Ovary (tissue), 9 donors: ENCODE data around the gene HSD17B8. TPM values are rescaled to one million over a fixed set of nuclear protein-coding genes. Genes with fewer than 3 reads are reported as not detected.
A peak's percentile ranks its signal among the peaks of the same experiment; 100 is the strongest.

ENCODE experiments used
- DNase-seq, 5 donors: peaks; one replicate each; pipeline ENCODE4 v3.0.0-alpha.2; 2019 to 2020
- H3K27ac ChIP-seq, 2 donors: fragments of 200-600 bp; one replicate each; pipeline versions ENCODE4 v1.5.1 to v1.8.0; 2019 to 2022
- H3K27me3 ChIP-seq: fragments of 200-600 bp; one replicate; pipeline ENCODE4 v1.8.0; 2022
- H3K36me3 ChIP-seq: fragments of 200-600 bp; sonication (generic); one replicate; pipeline ENCODE4 v1.5.1; 2019
- H3K4me1 ChIP-seq: one replicate; pipeline ENCODE4 v1.8.1; 2013; ENCODE audit warnings: mild to moderate bottlenecking, moderate library complexity; ENCODE audit not compliant: insufficient read depth
- H3K4me3 ChIP-seq: fragments of 200-600 bp; sonication (generic); one replicate; pipeline ENCODE4 v1.5.1; 2017
- H3K9me3 ChIP-seq, 2 donors: fragments of 200-600 bp in 1 of 2; sonication (generic) in 1 of 2; one replicate each; pipeline versions ENCODE4 v1.5.1 to v1.8.1; 2013 to 2019; ENCODE audit warnings: mild to moderate bottlenecking in 1 of 2, moderate library complexity in 1 of 2
- EP300 ChIP-seq: sonication (generic); formaldehyde crosslinking; IDR thresholded peaks from one replicate; pipeline ENCODE4 v1.6.1; 2017; ENCODE audit warnings: antibody characterized with exemption
- POLR2A ChIP-seq: fragments of 450-650 bp; IDR thresholded peaks from one replicate; pipeline ENCODE4 v1.6.1; 2017; ENCODE audit warnings: antibody characterized with exemption, mild to moderate bottlenecking, moderate library complexity
- WGBS, 3 donors: extraction: QIAGEN DNeasy Blood & Tissue Kit in 1 of 3; methylation state at CpG; one replicate each; pipeline versions ENCODE4 v1.1.5 to v1.1.7; 2013 to 2017; 5-methylcytosine and 5-hydroxymethylcytosine counted together
- intact Hi-C, 4 donors: fragments of 100-400 bp; cut with DNase I; formaldehyde crosslinking; loops; one replicate each; pipeline versions ENCODE4 v1.11.0 to v1.15.1; 2022 to 2023
- polyA plus RNA-seq, 2 donors: library from polyadenylated mRNA; stranded (reverse); fragments of 200-250 nt in 1 of 2; fragments of 350-450 nt in 1 of 2; fragmentation: Illumina TruSeq in 1 of 2; extraction: RNeasy Lipid Tissue Mini Kit (QIAGEN cat#74804) in 1 of 2; gene quantifications; one replicate each; pipeline ENCODE4 v1.2.3, GENCODE V29; 2013 to 2014
- total RNA-seq, 7 donors: library from RNA; depleted of rRNA in 2 of 7; stranded (reverse); fragments of >200 nt in 2 of 7; fragmentation: NEBNext Ultra II Directional in 3 of 7; extraction: Animal tissue kit (Norgen Biotek cat#: 25700) in 3 of 7; gene quantifications; one replicate each; pipeline versions ENCODE4 v1.1.0 to v1.2.4, GENCODE V29; 2016 to 2023
- TF ChIP-seq, protein P1 (sequence below), 3 donors: fragments of 450-650 bp in 2 of 3; fragments of 200-600 bp in 1 of 3; IDR thresholded peaks; one replicate each; pipeline versions ENCODE4 v1.5.1 to v1.8.0; 2016 to 2022; ENCODE audit warnings: antibody characterized with exemption in 3 of 3, mild to moderate bottlenecking in 1 of 3
- donor health status: DM: no; HTN: no; CAD: no; lungs with moderate emphysema.
- donor health status: DM: no; HTN: no; CAD: no.
- donor health status: Bipolar disorder and iron deficiency.
- donor health status: DM: yes; HTN: yes; CAD: no.
- donor health status: DM: no; HTN: no; CAD: no.
- donor health status: DM: yes; HTN: yes; CAD: no.

Gene HSD17B8
- total and polyA plus RNA-seq, 9 donors: 4.0 to 18.4 (median 8.8) TPM

DNA sequence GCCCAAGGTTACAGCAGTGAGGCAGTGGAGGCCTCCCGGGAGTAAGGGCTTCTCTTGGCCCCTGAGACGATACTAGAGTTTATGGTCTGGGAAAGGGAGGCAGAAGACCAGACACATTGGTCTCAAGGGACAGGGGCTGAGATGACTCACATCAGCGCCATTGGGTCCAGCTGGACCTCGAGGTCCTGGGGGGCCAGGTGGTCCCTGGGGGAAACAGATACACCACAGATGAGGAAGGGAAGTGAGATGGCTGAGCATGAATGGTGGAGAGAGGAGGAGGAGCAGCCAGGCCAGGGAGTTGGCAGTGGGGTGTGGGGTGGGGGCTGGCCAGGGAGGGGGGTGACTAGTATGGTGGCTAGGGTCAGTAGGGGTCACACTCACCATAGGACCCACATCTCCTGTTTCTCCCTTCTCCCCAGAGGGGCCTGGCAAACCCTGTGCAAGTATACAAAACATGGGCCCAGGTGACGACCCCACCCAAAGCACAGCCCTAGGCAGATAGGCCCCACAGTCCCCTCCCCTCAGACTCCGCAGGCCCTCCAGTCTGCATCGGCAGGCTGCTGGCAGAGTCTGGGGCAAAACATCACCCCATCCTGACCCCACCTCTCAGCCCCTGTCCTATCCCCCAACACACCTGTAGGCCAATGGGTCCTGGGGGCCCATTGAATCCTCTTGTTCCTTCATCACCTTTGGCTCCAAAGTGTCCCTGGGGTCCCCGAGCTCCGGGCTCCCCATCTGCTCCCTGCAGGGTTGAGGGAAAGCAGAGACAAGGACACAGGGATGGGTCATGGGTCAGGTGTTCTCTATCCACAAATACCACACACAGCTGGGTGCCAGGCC, 34.1 kb upstream of the HSD17B8 start:
- WGBS, 3 donors: 78 to 86% (median 82%) methylated on average over 9 of the region's 9 CpGs
- Histone ChIP-seq H3K36me3 (no peaks in the 10 kb centered on the region), H3K4me3 (no peak overlapping the region), H3K4me1 (no peaks in the 10 kb centered on the region), H3K27ac (no peak overlapping the region), H3K9me3 (no peaks in the 10 kb centered on the region), H3K27me3 (no peaks in the 10 kb centered on the region)
- intact Hi-C loops: no loop called here
- no peak for DNase-seq
- TF ChIP-seq POLR2A: no peak
- TF ChIP-seq, protein P1, sequence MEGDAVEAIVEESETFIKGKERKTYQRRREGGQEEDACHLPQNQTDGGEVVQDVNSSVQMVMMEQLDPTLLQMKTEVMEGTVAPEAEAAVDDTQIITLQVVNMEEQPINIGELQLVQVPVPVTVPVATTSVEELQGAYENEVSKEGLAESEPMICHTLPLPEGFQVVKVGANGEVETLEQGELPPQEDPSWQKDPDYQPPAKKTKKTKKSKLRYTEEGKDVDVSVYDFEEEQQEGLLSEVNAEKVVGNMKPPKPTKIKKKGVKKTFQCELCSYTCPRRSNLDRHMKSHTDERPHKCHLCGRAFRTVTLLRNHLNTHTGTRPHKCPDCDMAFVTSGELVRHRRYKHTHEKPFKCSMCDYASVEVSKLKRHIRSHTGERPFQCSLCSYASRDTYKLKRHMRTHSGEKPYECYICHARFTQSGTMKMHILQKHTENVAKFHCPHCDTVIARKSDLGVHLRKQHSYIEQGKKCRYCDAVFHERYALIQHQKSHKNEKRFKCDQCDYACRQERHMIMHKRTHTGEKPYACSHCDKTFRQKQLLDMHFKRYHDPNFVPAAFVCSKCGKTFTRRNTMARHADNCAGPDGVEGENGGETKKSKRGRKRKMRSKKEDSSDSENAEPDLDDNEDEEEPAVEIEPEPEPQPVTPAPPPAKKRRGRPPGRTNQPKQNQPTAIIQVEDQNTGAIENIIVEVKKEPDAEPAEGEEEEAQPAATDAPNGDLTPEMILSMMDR (IDR thresholded peaks at IDR 0.05): no peak
- no peak for TF ChIP-seq EP300

DNA sequence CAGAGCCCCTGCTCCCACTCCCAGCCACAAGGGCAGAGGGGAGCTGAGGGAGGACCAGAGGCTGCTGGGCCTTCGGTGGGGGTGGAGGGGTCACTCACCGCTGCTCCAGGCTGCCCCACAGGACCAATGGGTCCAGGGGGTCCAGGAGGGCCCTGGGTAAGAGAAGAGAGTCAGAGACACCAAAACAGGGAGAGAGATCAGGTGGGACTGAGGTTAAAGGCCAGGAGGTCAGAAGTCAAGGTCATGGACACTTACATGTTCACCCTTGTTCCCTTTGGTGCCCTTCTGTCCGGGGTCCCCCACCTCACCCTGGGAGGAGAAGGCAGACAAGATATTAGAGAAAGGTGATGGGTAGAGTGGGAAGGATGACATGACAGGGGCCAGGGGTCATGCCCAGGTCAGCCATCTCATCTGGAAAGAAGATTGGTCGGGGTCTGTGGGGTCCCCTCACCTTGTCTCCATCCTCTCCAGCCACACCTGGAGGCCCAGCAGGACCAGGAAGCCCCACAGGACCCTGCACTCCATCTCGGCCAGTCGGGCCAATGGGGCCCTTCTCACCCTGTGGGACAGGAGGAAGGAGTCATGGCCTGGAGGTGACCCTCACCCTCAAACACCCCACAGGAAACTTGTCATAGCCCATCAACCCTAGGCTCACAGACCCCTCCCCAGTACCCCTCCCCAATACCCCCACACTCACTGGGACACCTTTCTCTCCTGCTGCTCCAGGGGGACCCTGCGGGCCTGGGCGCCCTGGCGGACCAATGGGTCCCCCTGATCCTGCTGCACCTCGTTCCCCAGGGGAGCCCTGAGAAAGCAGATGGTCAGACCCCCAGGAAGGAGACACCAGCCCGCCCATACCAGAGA, 33.2 kb upstream of the HSD17B8 start:
- H3K27me3 ChIP-seq: no peaks in the 10 kb centered on the region
- WGBS, 3 donors: 76 to 83% (median 83%) methylated on average over 11 of the region's 11 CpGs
- no peak overlapping the region for H3K27ac ChIP-seq
- no peaks in the 10 kb centered on the region for H3K36me3 ChIP-seq
- intact Hi-C loops: no loop called here
- H3K4me3 ChIP-seq: no peak overlapping the region
- H3K9me3 ChIP-seq: no peaks in the 10 kb centered on the region
- TF ChIP-seq POLR2A (no peak), EP300 (no peak)
- TF ChIP-seq, protein P1 (IDR thresholded peaks at IDR 0.05): no peak
- H3K4me1 ChIP-seq: no peaks in the 10 kb centered on the region
- no peak for DNase-seq

DNA sequence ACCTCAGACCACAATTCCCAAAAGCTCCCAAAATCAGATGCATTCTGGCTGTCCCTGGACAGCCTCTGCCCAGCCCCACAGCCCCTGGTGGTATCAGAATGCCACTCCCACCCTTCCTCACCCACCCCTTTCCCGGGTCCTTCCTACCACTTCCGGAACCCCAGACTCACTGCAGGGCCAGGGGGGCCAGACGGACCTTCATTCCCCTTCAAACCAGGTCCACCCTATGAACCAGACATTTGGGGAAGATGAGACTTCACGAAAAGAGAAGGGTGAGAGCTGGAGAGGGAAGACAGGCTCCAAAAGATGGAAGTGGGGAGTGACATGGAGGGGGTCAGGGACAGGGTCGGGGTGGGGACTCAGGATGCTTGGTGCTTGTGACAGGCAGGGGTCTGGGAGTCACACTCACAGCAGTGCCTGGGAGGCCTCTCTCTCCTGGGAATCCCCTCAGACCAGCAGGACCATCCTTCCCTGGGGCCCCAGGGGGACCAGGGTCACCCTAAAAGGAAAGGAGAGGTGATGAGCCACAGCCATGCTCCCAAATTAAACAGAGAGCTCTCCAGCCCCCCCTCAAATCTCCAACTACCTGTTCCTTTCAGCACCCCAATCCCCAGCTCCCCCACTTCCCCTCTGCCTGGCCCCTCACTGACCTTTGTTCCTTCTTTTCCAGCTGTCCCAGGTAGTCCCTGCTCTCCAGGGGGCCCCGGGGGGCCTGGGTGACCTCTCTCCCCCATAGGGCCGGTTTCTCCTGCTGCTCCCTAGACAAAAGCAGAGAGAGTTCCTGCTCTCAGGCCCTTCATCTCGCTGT, 32.4 kb upstream of the HSD17B8 start:
- Histone ChIP-seq H3K4me1 (no peaks in the 10 kb centered on the region), H3K27ac (no peak overlapping the region), H3K36me3 (no peaks in the 10 kb centered on the region), H3K4me3 (no peak overlapping the region), H3K9me3 (no peaks in the 10 kb centered on the region), H3K27me3 (no peaks in the 10 kb centered on the region)
- intact Hi-C loops: no loop called here
- 64 to 72% (median 67%) methylated on average over 8 of the region's 8 CpGs for WGBS, 3 donors
- peak in 1 of 5 donors; percentile 13 for DNase-seq
- TF ChIP-seq, protein P1 (IDR thresholded peaks at IDR 0.05): no peak
- TF ChIP-seq EP300 (no peak), POLR2A (no peak)
